OCI-LY7 (cell line): ENCODE measurements around the gene WTIP. TPM values are rescaled to one million over a fixed set of nuclear protein-coding genes. Genes with fewer than 3 reads are reported as not detected.
"Not testable (repeated sequence)": the region's sequence is repeated elsewhere in the genome, so short reads cannot be mapped to it uniquely, and the experiment has no call there.

Source experiments
- BruUV-seq: library from RNA; stranded (reverse); fragments of 400-500 nt; replicated peaks from 2 replicates; lab custom pipeline; 2021; lab: Mats Ljungman, UMichigan
- CTCF ChIA-PET: fragments of 300-600 bp; sonication (Branson Sonifier 250); formaldehyde crosslinking; loops from one replicate; lab custom pipeline; 2022; ENCODE audit warnings: antibody characterized with exemption; ENCODE audit not compliant: unreplicated experiment; lab: Charles Lee
- POLR2A ChIA-PET: fragments of 300-600 bp; sonication (Branson Sonifier 250); formaldehyde crosslinking; loops from one replicate; lab custom pipeline; 2022; ENCODE audit warnings: antibody characterized with exemption; lab: Charles Lee
- DNase-seq: peaks from one replicate; pipeline ENCODE4 v3.0.0-alpha.2; 2015; ENCODE audit warnings: low spot score
- H2AFZ ChIP-seq: fragments of 200-600 bp; sonication (generic), shearing (Covaris generic); 2 replicates; pipeline ENCODE4 v1.6.1; 2014; ENCODE audit warnings: mild to moderate bottlenecking, antibody characterized with exemption, low read length, moderate library complexity
- H3K27ac ChIP-seq: fragments of 200-600 bp; sonication (generic); 2 replicates; pipeline ENCODE4 v1.5.1; 2014; ENCODE audit warnings: mixed run types, low read depth, mild to moderate bottlenecking, moderate library complexity, low read length, inconsistent platforms; ENCODE audit not compliant: poor library complexity, severe bottlenecking
- H3K36me3 ChIP-seq: fragments of 200-600 bp; sonication (generic); 2 replicates; pipeline ENCODE4 v1.6.1; 2014; ENCODE audit warnings: mild to moderate bottlenecking, antibody characterized with exemption, low read length, moderate library complexity, mixed read lengths; ENCODE audit not compliant: insufficient read depth
- H3K4me1 ChIP-seq: fragments of 200-600 bp; sonication (generic); 2 replicates; pipeline ENCODE4 v1.5.1; 2014; ENCODE audit warnings: mild to moderate bottlenecking, low read length; ENCODE audit not compliant: insufficient read depth, poor library complexity, severe bottlenecking
- H3K4me2 ChIP-seq: fragments of 200-600 bp; sonication (generic); 2 replicates; pipeline ENCODE4 v1.6.1; 2014; ENCODE audit warnings: mild to moderate bottlenecking, low read length
- H3K4me3 ChIP-seq: fragments of 200-600 bp; sonication (generic); 2 replicates; pipeline ENCODE4 v1.5.1; 2014; ENCODE audit warnings: mild to moderate bottlenecking, low read depth, low read length; ENCODE audit not compliant: poor library complexity, severe bottlenecking
- H3K79me2 ChIP-seq: fragments of 200-600 bp; sonication (generic); 2 replicates; pipeline ENCODE4 v1.6.1; 2016; ENCODE audit warnings: low read depth, mild to moderate bottlenecking, low read length, moderate library complexity, mixed read lengths; ENCODE audit not compliant: insufficient read depth
- H3K9me2 ChIP-seq: fragments of 200-600 bp; sonication (generic); 2 replicates; pipeline ENCODE4 v1.6.1; 2016; ENCODE audit warnings: mild to moderate bottlenecking, low read length, mixed read lengths; ENCODE audit not compliant: insufficient read depth
- H3K9me3 ChIP-seq: fragments of 200-600 bp; sonication (generic); 2 replicates; pipeline ENCODE4 v1.6.1; 2014; ENCODE audit warnings: mild to moderate bottlenecking, mixed run types, low read length, mixed read lengths
- H4K20me1 ChIP-seq: fragments of 200-600 bp; sonication (generic); 2 replicates; pipeline ENCODE4 v1.6.1; 2014; ENCODE audit warnings: mild to moderate bottlenecking, antibody characterized with exemption, low read length, moderate library complexity, mixed read lengths; ENCODE audit not compliant: insufficient read depth
- EZH2phosphoT487 ChIP-seq: fragments of 200-600 bp; sonication (generic); IDR thresholded peaks from 2 replicates; pipeline ENCODE4 v1.6.1; 2018; ENCODE audit warnings: low read depth, borderline replicate concordance, mild to moderate bottlenecking, mixed run types, antibody characterized with exemption, low read length, moderate library complexity, mixed read lengths
- intact Hi-C: fragments of 100-400 bp; cut with micrococcal nuclease; formaldehyde crosslinking; loops from one replicate; pipeline ENCODE4 v1.10.0; 2022; ENCODE audit not compliant: unreplicated experiment
- total RNA-seq, 2 experiments: library from RNA; depleted of rRNA in 1 of 2; stranded (reverse); fragments of >200 nt in 1 of 2; shearing (Covaris generic) in 1 of 2; gene quantifications; 2 replicates each; pipeline ENCODE4 v1.2.3, GENCODE V29; 2014 to 2022
- TF ChIP-seq, protein P1 (sequence below): fragments of 200-600 bp; sonication (generic); conservative IDR thresholded peaks from 2 replicates; pipeline ENCODE4 v1.5.1; 2014; ENCODE audit warnings: mild to moderate bottlenecking, antibody characterized with exemption, low read length, moderate library complexity, mixed read lengths

WTIP gene
- total RNA-seq, 2 experiments from 2014 or later: 1.4 to 1.5 TPM

GRCh38 chr19:34468409-34468808, 13.1 kb upstream of the WTIP start:
- Histone ChIP-seq H3K9me2 (no peaks in the 10 kb centered on the region), H4K20me1 (0 out of 2 replicates have a peak, but pooled peaks cover 13% of the 10 kb centered on the region), H3K27ac (no peak overlapping the region), H3K9me3 (no peaks in the 10 kb centered on the region), H3K79me2 (no peaks in the 10 kb centered on the region), H3K4me2 (no peak overlapping the region), H3K4me1 (no peaks in the 10 kb centered on the region), H3K4me3 (no peak overlapping the region), H3K36me3 (peaks cover 100% of the 10 kb centered on the region), H2AFZ (no peak overlapping the region)
- BruUV-seq: no TSS peak
- TF ChIP-seq EZH2phosphoT487: no peak
- TF ChIP-seq, protein P1, sequence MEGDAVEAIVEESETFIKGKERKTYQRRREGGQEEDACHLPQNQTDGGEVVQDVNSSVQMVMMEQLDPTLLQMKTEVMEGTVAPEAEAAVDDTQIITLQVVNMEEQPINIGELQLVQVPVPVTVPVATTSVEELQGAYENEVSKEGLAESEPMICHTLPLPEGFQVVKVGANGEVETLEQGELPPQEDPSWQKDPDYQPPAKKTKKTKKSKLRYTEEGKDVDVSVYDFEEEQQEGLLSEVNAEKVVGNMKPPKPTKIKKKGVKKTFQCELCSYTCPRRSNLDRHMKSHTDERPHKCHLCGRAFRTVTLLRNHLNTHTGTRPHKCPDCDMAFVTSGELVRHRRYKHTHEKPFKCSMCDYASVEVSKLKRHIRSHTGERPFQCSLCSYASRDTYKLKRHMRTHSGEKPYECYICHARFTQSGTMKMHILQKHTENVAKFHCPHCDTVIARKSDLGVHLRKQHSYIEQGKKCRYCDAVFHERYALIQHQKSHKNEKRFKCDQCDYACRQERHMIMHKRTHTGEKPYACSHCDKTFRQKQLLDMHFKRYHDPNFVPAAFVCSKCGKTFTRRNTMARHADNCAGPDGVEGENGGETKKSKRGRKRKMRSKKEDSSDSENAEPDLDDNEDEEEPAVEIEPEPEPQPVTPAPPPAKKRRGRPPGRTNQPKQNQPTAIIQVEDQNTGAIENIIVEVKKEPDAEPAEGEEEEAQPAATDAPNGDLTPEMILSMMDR: no peak
- no peak for DNase-seq
- ChIA-PET CTCF (no interaction called here), POLR2A (no interaction called here)
- intact Hi-C loops: no loop called here

DNA sequence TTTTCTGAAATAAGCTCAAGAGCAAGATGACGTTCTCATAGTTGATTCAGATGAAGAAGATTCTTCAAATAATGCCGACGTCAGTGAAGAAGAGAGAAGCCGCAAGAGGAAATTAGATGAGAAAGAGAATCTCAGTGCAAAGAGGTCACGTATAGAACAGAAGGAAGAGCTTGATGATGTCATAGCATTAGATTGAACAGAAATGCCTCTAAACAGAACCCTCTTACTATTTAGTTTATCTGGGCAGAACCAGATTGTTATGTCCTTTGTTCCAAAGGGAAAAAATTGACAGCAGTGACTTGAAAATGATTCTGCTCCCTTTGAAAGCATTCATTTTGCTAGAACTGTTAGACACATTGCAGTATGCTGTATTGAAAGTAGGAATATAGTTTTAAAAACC, 12.5 kb upstream of the WTIP start:
- H3K9me2 ChIP-seq, H3K4me3 ChIP-seq, intact Hi-C loops, H3K4me2 ChIP-seq, DNase-seq, H3K27ac ChIP-seq, BruUV-seq, H3K4me1 ChIP-seq, CTCF ChIA-PET, H3K79me2 ChIP-seq, POLR2A ChIA-PET, H2AFZ ChIP-seq, H3K9me3 ChIP-seq: not testable (repeated sequence)
- Histone ChIP-seq H3K36me3 (peaks cover 100% of the 10 kb centered on the region), H4K20me1 (0 out of 2 replicates have a peak, but pooled peaks cover 13% of the 10 kb centered on the region)

DNA sequence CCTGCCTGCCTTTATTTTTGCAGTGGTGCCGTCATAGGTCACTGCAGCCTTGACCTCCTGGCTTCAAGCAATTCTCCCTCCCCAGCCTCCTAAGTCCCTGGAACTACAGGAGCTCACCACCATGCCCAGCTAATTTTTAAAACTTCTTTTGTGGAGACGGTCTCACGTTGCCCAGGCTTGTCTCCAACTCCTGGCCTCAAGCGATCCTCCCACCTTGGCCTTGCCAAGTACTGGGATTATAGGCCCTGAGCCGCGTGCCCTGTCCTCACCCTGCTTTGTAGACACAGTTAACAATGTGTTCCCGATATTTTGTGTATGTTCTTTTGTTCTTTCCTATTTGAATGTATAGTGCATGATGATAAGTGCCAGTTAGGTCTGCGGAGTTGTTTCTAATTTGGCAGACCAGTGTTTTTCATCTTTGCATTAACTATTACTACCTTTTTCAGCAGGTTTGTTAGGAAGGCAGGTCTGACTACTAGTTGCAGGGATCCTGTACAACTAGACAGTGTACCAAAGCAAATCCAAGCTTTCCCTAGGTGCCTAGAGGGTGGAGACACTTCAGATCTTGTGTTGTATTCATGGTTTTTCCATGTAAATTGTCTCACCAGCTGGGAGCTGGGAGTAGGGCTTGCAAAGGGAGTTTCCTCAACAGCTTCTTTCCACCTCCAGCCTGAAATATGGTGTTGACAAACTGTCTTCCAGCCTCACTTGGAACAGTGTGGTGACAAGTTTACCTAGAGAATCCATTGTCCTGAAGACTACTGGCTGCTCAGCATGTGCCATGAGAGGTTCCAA, 9.5 kb upstream of the WTIP start:
- no peaks in the 10 kb centered on the region for H3K79me2 ChIP-seq
- H3K4me1 ChIP-seq: no peaks in the 10 kb centered on the region
- H2AFZ ChIP-seq: no peak overlapping the region
- H3K9me3 ChIP-seq: no peaks in the 10 kb centered on the region
- H4K20me1 ChIP-seq: 0 out of 2 replicates have a peak, but pooled peaks cover 14% of the 10 kb centered on the region
- H3K36me3 ChIP-seq: peaks cover 72% of the 10 kb centered on the region
- ChIA-PET CTCF (no interaction called here), POLR2A (no interaction called here)
- intact Hi-C loops: no loop called here
- no peak overlapping the region for H3K27ac ChIP-seq
- H3K9me2 ChIP-seq: no peaks in the 10 kb centered on the region
- H3K4me2 ChIP-seq: no peak overlapping the region
- no peak overlapping the region for H3K4me3 ChIP-seq
- TF ChIP-seq EZH2phosphoT487: no peak
- TF ChIP-seq, protein P1: no peak
- no TSS peak for BruUV-seq
- no peak for DNase-seq
